Stimulated activated CD8-positive, alpha-beta memory T cell treated with anti-CD3 and anti-CD28 coated beads, Interleukin-4, amount 100 ng/mL, for 24 hours (primary cell): ENCODE measurements around the gene CISD3.
A peak's percentile ranks its signal among the peaks of the same experiment; 100 is the strongest.
"Not testable (repeated sequence)": the region's sequence is repeated elsewhere in the genome, so short reads cannot be mapped to it uniquely, and the experiment has no call there.

Experiments used
- DNase-seq: peaks from one replicate; pipeline ENCODE4 v3.0.0-alpha.2; 2020; ENCODE audit warnings: low read depth

The CISD3 gene

GRCh38 chr17:38707678-38708351, 22.3 kb upstream of the CISD3 start:
- DNase-seq = no peak

GRCh38 chr17:38709104-38709820, 20.9 kb upstream of the CISD3 start:
- no peak for DNase-seq

DNA sequence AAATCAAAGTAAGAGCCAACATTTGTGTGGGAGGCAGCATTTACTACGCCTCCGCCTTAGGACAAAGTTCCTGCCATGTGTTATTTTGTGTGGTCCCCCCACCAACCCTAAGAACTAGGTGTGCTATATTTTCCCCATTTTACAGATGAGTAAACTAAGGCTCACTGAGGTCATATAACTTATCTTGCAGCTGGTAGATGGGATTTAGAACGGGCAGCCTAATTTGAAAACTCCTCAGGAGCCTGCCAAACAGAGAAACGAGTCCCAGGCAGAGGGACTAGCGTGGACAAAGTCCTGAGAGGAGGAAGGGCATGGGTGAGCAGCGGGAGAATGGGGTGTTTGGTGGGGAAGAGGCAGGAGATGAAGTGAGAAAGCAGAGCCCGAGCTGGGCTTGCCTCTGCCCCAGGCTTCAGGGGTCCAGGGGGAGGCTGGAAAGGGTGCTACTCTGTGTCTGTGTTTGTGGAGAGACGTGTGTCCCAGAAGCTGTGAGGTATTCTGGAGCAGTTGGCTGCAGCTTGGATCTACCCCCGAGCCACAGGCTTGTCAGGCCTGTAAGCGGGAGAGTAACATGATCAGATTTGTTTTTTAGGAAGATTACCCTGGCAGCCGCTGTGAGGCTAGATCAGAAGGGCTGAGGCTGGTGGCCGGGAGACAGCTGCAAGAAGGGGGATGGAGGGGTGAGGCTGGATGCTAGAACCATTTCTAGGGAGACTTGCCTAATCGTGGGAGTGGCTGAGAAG, 20.1 kb upstream of the CISD3 start:
- DNase-seq = no peak

DNA sequence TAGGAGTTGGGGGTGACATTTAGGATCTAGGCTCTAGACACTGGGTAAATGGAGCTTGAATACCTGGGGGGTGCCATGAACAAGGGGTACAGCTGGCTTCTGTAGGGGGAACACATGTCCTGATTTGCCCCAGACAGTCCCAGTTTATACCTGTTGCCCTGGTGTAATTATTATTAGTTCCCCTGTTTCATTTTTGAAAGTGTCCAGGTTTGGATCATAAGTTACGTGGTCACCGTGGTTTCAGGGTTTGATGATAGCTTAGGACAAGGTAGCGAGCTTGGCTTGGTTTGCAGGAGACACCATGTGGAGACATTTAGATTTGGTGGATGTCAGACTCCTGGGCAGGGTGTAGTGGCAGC, 19.6 kb upstream of the CISD3 start:
- no peak for DNase-seq

DNA sequence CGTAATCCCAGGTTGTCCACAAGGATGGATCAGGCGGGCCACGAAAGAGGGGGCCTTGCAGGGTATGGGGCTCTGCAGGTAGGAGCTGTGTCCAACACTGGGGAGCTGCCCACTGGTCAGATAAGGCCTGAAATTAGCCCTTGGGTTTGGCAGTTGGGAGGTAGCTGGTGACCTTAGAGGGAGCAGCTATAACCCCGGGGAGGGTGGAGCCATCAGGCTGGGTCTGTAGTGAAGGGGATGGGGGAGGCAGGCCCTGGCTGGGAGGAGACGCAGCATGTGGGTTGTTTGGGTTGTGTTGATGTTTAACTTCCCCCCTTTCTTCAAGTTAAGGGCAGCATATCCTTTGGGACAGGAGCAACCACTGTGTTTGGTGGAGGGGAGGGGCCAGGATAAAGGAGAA, 19.2 kb upstream of the CISD3 start:
- no peak for DNase-seq

GRCh38 chr17:38711792-38712571, 18.2 kb upstream of the CISD3 start:
- DNase-seq = no peak

DNA sequence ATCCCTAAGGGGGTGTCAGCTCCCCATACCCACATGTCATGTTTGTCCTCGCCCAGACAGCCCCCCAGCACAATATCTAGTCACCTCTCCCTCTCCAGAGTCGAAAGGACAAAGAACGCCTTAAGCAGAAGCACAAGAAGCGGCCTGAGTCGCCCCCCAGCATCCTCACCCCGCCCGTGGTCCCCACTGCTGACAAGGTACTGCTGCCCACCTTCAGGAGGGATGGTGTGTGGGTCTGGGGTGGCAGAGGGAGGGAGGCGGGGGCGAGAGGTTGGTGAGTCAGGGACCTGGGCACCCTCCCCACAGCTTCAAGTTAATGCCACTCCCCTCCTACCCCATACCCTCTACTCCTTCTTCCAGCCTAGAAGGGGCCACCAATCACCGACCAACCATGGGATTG, 17.5 kb upstream of the CISD3 start:
- DNase-seq = no peak

- no peak for DNase-seq
Measured at GRCh38 chr17:38713456-38714075, 16.6 kb upstream of the CISD3 start.

GRCh38 chr17:38715216-38715943, 14.8 kb upstream of the CISD3 start:
- no peak for DNase-seq

- DNase-seq = no peak
Measured at GRCh38 chr17:38716368-38717005, 13.7 kb upstream of the CISD3 start.

- DNase-seq = no peak
Measured at GRCh38 chr17:38717139-38717745, 12.9 kb upstream of the CISD3 start.

DNA sequence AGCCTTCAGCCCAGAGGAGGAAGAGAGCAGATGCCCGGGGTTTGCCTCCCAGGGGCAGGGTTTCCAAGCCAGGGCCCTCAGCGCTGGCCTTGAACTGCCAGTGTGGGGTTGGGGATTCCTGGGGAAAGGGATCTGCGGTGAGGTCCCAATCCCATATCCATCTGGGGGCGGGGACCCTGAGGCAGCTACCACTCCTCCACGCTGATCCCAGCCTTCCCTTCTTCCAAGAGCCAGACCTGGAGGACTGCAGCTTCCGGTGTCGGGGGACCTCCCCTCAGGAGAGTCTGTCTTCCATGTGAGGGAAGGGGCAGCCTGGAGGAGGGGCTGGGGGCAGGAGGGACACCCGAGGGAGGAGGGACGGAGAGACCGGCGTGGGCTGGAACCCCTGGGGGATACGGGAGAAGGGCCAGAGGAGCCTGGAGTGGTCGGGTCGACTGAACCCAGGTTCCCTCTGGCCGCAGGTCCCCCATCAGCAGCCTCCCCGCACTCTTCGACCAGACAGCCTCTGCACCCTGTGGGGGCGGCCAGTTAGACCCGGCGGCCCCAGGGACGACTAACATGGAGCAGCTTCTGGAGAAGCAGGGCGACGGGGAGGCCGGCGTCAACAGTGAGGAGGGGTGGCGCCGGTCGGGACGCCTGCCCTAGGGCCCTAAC, 10.7 kb upstream of the CISD3 start:
- DNase-seq = no peak

DNA sequence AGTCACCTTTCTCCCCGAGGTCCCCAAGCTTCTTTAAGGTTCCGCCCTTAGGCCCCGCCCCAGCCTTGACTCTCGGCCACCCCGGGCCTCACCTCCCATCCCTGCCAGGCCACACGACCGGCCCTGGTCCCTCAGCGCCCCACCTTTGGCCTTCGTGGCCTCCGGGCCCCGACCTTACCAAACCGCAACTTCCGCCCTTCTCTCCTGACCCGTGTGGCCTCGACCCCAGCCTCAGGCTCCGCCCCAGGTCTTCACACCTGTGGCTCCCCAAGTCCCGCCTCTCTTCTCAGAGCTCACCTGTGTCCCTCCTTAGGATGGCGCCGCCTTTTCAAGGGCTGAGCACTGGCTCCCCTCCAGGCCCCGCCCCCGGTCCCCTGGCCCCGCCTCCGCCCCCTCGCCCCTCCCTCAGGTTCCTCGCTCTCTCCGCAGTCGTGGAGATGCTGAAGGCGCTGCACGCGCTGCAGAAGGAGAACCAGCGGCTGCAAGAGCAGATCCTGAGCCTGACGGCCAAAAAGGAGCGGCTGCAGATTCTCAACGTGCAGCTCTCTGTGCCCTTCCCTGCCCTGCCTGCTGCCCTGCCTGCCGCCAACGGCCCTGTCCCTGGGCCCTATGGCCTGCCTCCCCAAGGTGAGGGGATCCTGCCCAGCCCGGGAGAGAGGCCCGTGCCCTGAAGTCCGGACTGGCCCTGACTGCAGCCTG, 10.0 kb upstream of the CISD3 start:
- DNase-seq = no peak

GRCh38 chr17:38720941-38721340, 9.2 kb upstream of the CISD3 start:
- DNase-seq = no peak

DNA sequence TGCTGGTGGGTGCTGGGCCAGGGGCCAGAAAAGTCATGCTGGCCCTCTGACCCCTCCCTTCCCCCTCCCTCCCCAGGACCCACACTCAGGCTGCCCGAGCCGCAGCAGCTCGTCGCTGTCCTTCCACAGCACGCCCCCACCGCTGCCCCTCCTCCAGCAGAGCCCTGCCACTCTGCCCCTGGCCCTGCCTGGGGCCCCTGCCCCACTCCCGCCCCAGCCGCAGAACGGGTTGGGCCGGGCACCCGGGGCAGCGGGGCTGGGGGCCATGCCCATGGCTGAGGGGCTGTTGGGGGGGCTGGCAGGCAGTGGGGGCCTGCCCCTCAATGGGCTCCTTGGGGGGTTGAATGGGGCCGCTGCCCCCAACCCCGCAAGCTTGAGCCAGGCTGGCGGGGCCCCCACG, 8.3 kb upstream of the CISD3 start:
- no peak for DNase-seq

- DNase-seq = no peak
Measured at GRCh38 chr17:38724337-38724988, 5.7 kb upstream of the CISD3 start.

GRCh38 chr17:38725066-38725465, 5.1 kb upstream of the CISD3 start:
- no peak for DNase-seq

DNA sequence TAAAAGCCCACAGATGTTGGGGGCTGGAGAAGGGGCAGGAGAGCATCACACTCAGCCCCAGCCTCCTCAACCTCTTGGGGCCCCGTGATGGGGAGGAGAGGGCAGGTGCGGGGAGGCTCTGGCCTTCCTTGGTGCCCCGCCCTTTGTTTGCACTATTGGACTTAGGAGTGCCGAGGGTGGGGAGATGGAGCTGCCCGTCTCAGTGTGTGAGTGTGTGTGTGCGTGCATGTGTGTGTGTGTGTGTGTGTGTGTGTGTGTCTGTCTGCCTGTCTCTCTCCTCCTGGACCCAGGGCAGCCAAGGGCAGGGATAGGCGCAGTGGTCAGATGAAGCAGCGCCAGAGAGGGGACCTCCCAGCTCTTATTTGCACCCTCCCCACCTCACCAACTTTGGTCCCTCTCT, 4.0 kb upstream of the CISD3 start:
- not testable (repeated sequence) for DNase-seq

DNA sequence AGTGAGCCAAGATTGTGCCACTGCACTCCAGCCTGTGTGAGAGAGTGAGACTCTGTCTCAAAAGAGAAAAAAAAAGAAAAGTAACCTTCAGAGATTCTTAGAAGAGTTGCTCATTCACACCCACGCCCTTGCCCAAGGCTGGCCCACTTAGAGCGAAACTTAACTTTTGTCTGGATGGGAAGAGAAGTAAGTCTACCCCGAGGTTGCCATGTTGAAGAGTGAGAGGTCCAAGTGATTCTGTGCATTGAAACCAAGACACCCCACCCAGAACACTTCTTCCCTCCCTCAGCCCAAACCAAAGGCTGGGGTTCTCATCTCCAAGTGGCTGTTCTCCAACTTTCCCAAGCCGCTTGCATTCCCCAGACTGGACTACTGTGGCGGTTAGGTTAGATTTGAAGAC, 2.4 kb upstream of the CISD3 start:
- DNase-seq = peak; percentile 71
